ENCODE measurements around the gene RHO.

RHO gene

GRCh38 chr3:129563332-129563731 is 34.9 kb downstream of the RHO start:
- no peak for DNase-seq

GRCh38 chr3:129563850-129564535 is 35.6 kb downstream of the RHO start:
- no peak for DNase-seq

GRCh38 chr3:129564981-129565644 is 36.7 kb downstream of the RHO start:
- no peak for DNase-seq

- DNase-seq: no peak
Observed at GRCh38 chr3:129565902-129566301, 37.5 kb downstream of the RHO start.

GRCh38 chr3:129567176-129567705 is 38.8 kb downstream of the RHO start:
- DNase-seq: no peak

- no peak for DNase-seq
Observed at GRCh38 chr3:129567939-129568338, 39.5 kb downstream of the RHO start.

GRCh38 chr3:129569856-129570255 is 41.4 kb downstream of the RHO start:
- no peak for DNase-seq

GRCh38 chr3:129571605-129572547 is 43.4 kb downstream of the RHO start:
- no peak for DNase-seq

GRCh38 chr3:129572603-129573002 is 44.2 kb downstream of the RHO start:
- no peak for DNase-seq

GRCh38 chr3:129573493-129573892 is 45.1 kb downstream of the RHO start:
- DNase-seq: no peak

GRCh38 chr3:129574206-129574605 is 45.8 kb downstream of the RHO start:
- no peak for DNase-seq

GRCh38 chr3:129575233-129575996 is 47.0 kb downstream of the RHO start:
- no peak for DNase-seq

- DNase-seq: no peak
Observed at GRCh38 chr3:129575997-129576384, 47.6 kb downstream of the RHO start.

GRCh38 chr3:129576514-129577352 is 48.3 kb downstream of the RHO start:
- no peak for DNase-seq

- no peak for DNase-seq
Observed at GRCh38 chr3:129577366-129577765, 48.9 kb downstream of the RHO start.

GRCh38 chr3:129577925-129578786 is 49.7 kb downstream of the RHO start:
- DNase-seq: no peak

GRCh38 chr3:129579991-129580390 is 51.6 kb downstream of the RHO start:
- DNase-seq: no peak

GRCh38 chr3:129581623-129582022 is 53.2 kb downstream of the RHO start:
- no peak for DNase-seq

- DNase-seq: no peak
Observed at GRCh38 chr3:129582799-129583198, 54.4 kb downstream of the RHO start.

GRCh38 chr3:129583289-129583688 is 54.9 kb downstream of the RHO start:
- no peak for DNase-seq

GRCh38 chr3:129584631-129585030 is 56.2 kb downstream of the RHO start:
- DNase-seq: no peak

Measured in NCI-H2227 treated with DMSO at 0.1 percent for 48 hours (cell line).